ENCODE results near the gene PTMA. TPM values are rescaled to one million over a fixed set of nuclear protein-coding genes. Genes with fewer than 3 reads are reported as not detected.

The PTMA gene
- total and polyA plus RNA-seq, 9 of the 15 experiments (the other 6 are each of a cell fraction or from before 2014, with no cell fraction given) = 429 to 2,322 (median 1,578) TPM

GRCh38 chr2:231696004-231696367 is 12.3 kb upstream of the PTMA start:
- H4K20me1 ChIP-seq (replicated peaks; ENCODE audit: control insufficient read depth, insufficient read depth, low read length) = no peaks in the 10 kb centered on the region

More at GRCh38 chr2:231696004-231696367, 12.3 kb upstream of the PTMA start:
- FAIRE-seq (no peak), ATAC-seq (no peak), DNase-seq (ENCODE audit: extremely low read depth in 1 of 4, low spot score in 3 of 4) (no peak)
- TF ChIP-seq BMI1 (IDR thresholded peaks at IDR 0.05; ENCODE audit: low read length) (no peak), DACH1 (IDR thresholded peaks at IDR 0.05; ENCODE audit: partially characterized antibody) (no peak), SLC30A9 (CRISPR knock-in tag; IDR thresholded peaks at IDR 0.05) (no peak), ZFP1 (CRISPR knock-in tag; IDR thresholded peaks at IDR 0.05) (no peak), TCF7 (IDR thresholded peaks at IDR 0.05; ENCODE audit: borderline replicate concordance) (no peak), BRD4 (IDR thresholded peaks at IDR 0.05) (no peak), SIRT6 (IDR thresholded peaks at IDR 0.05; ENCODE audit: low read depth, low read length) (no peak), HMBOX1 (IDR thresholded peaks at IDR 0.05) (no peak), BCOR (IDR thresholded peaks at IDR 0.05) (no peak)
- intact Hi-C loops (cut with micrococcal nuclease) (no loop called here), in situ Hi-C loops (cut with MboI) (no loop called here)
- no peaks in the 10 kb centered on the region for H3K27me3 ChIP-seq (ENCODE audit: control insufficient read depth in 2 of 2, insufficient read depth in 2 of 2, low read length in 2 of 2)
- POLR2A ChIA-PET = interaction anchor here (0.7 kb wide), 1 partner anchor 28 kb away, joined by 3 read pairs; no protein-coding TSS in a partner anchor
- no peaks in the 10 kb centered on the region for H3K9me3 ChIP-seq (replicated peaks; ENCODE audit: control insufficient read depth, insufficient read depth, low read depth, low read length)
- H3K4me3 ChIP-seq = no peak overlapping the region
- no peaks in the 10 kb centered on the region for H3K9me1 ChIP-seq (ENCODE audit: control insufficient read depth, insufficient read depth, low read length)
- no peak overlapping the region for H3K4me2 ChIP-seq (ENCODE audit: insufficient read depth, low read length)
- no peak overlapping the region for H3K27ac ChIP-seq (ENCODE audit: extremely low read depth, low read depth, low read length)
- no peak overlapping the region for H3K9ac ChIP-seq (ENCODE audit: insufficient read depth in 1 of 2, low read depth in 2 of 2, low read length in 2 of 2)
- H3K4me1 ChIP-seq (replicated peaks in 1 of 2; ENCODE audit: control insufficient read depth in 2 of 2, insufficient read depth in 2 of 2, low read length in 2 of 2) = no peaks in the 10 kb centered on the region; a peak in 1 of 5 replicates
- no TSS peak for BruUV-seq (replicated peaks)
- CTCF ChIA-PET (ENCODE audit: low intra/inter-chr PET ratio) = interaction anchor here (0.6 kb wide), 1 partner anchor 200 kb away, joined by 3 read pairs; no protein-coding TSS in a partner anchor
- no peaks in the 10 kb centered on the region for H3K79me2 ChIP-seq (ENCODE audit: control insufficient read depth, insufficient read depth, low read length)
- H2AFZ ChIP-seq (ENCODE audit: low read depth, low read length) = no peak overlapping the region
- H3K36me3 ChIP-seq (ENCODE audit: control insufficient read depth, insufficient read depth, low read length) = no peaks in the 10 kb centered on the region
- WGBS (ENCODE audit: insufficient coverage, low coverage, missing lambda C conversion rate) = 23% methylated on average over 2 of the region's 2 CpGs

Measured in K562 (cell line).